ENCODE results near the gene COG1. TPM values are rescaled to one million over a fixed set of nuclear protein-coding genes. Genes with fewer than 3 reads are reported as not detected.

Gene COG1
- total and polyA plus RNA-seq, 2 donors (not counting 3 experiments of a cell fraction or from before 2014, with no cell fraction given) = 26.2 to 39.0 TPM

DNA sequence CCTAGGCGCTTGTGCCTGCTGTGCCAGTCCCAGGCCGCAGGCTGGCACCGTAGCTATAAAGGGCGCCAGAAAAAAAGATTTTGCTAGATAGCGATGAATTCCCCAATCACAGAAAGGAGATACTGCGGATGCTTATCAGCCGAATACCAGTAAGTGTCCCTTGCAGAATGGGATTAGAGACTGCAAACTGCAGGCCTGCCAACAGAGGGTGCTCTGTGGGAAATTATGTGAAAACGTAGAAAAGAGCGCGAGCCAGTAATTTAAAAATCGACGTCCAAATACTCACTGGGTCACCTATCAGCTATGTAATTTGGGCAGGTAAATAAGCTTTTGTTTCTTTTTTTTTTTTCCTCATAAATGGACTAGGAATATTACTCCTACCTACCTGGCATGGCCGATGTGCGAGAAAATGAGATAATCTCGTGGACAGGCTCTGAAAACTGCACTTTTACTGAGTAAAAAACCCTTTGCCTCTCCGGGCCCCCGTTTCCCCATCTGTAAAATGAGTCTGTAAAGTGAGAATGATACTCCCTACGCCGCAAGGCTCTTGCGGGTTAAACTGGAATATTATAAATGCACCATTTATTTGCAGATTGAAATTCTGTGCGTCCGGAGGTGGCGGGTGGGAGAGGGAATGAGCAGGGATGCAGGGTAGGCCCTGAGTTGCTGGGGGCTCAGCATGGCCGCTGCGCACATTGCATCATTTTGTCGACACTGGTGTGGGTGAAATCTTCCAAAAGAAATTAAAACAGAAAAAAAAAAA lies 1.2 kb upstream of the COG1 start:
- Histone ChIP-seq H3K4me3 (replicated peaks in 1 of 3; ENCODE audit: insufficient read depth in 1 of 3, low read depth in 1 of 3, low read length in 3 of 3) (peak overlapping the region; percentile 11 to 94 (median 49)), H3K36me3 (ENCODE audit: control insufficient read depth in 2 of 2, extremely low read depth in 1 of 2, insufficient read depth in 2 of 2, low read length in 2 of 2) (no peaks in the 10 kb centered on the region), H3K27ac (ENCODE audit: insufficient read depth, low read depth, low read length) (no peak overlapping the region), H4K20me1 (replicated peaks; ENCODE audit: control insufficient read depth, extremely low read depth, insufficient read depth, low read length) (no peaks in the 10 kb centered on the region), H2AFZ (ENCODE audit: low read depth, low read length) (peak overlapping the region; percentile 59), H3K4me2 (ENCODE audit: insufficient read depth, low read length) (peak overlapping the region; percentile 89), H3K4me1 (ENCODE audit: control insufficient read depth, extremely low read depth, insufficient read depth, low read length) (peaks cover 14% of the 10 kb centered on the region), H3K9me3 (replicated peaks; ENCODE audit: control insufficient read depth, insufficient read depth, low read length) (no peaks in the 10 kb centered on the region), H3K27me3 (ENCODE audit: control insufficient read depth in 2 of 2, insufficient read depth in 2 of 2, low read length in 2 of 2) (no peaks in the 10 kb centered on the region), H3K9ac (replicated peaks; ENCODE audit: extremely low read depth, insufficient read depth, low read length) (peak overlapping the region; percentile 76), H3K9me1 (replicated peaks; ENCODE audit: control insufficient read depth, extremely low read depth, insufficient read depth, low read length) (no peaks in the 10 kb centered on the region), H3K79me2 (ENCODE audit: control insufficient read depth, insufficient read depth, low read length) (peaks cover 11% of the 10 kb centered on the region)
- DNase-seq (ENCODE audit: low read depth, low spot score) = peak; percentile 77
- peak; percentile 96 for FAIRE-seq
- intact Hi-C loops (cut with micrococcal nuclease) (loop anchor here (1.0 to 5.0 kb wide), 7 partner anchors 41 to 1011 kb away; partner anchors contain the start of gene RPL38), dilution Hi-C loops (cut with MboI; ENCODE audit: extremely low pct_ligation_motif_present, low sequenced_read_pairs) (no loop called here)
- TF ChIP-seq, protein P1, sequence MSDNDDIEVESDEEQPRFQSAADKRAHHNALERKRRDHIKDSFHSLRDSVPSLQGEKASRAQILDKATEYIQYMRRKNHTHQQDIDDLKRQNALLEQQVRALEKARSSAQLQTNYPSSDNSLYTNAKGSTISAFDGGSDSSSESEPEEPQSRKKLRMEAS (IDR thresholded peaks at IDR 0.05; ENCODE audit: insufficient read depth, insufficient read length) = no peak
- no peak for TF ChIP-seq POLR2A (IDR thresholded peaks at IDR 0.05; ENCODE audit: low read depth, low read length)
- TF ChIP-seq EZH2 (IDR thresholded peaks at IDR 0.05; ENCODE audit: borderline replicate concordance, low read depth, low read length, severe bottlenecking) = no peak
- no peak for TF ChIP-seq GATA2 (IDR thresholded peaks at IDR 0.05; ENCODE audit: insufficient read depth, insufficient read length, low read depth, low read length)
- TF ChIP-seq MYC (IDR thresholded peaks at IDR 0.05; ENCODE audit: low read depth, low read length) = no peak
- TF ChIP-seq, protein P2, sequence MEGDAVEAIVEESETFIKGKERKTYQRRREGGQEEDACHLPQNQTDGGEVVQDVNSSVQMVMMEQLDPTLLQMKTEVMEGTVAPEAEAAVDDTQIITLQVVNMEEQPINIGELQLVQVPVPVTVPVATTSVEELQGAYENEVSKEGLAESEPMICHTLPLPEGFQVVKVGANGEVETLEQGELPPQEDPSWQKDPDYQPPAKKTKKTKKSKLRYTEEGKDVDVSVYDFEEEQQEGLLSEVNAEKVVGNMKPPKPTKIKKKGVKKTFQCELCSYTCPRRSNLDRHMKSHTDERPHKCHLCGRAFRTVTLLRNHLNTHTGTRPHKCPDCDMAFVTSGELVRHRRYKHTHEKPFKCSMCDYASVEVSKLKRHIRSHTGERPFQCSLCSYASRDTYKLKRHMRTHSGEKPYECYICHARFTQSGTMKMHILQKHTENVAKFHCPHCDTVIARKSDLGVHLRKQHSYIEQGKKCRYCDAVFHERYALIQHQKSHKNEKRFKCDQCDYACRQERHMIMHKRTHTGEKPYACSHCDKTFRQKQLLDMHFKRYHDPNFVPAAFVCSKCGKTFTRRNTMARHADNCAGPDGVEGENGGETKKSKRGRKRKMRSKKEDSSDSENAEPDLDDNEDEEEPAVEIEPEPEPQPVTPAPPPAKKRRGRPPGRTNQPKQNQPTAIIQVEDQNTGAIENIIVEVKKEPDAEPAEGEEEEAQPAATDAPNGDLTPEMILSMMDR (IDR thresholded peaks at IDR 0.05; ENCODE audit: extremely low read depth in 1 of 2, insufficient read depth in 1 of 2, low read depth in 1 of 2, low read length in 2 of 2) = peak; percentile 77
- ChIA-PET CTCF (interaction anchor here (0.6 to 13.5 kb wide), 9 partner anchors 9 to 635 kb away, joined by 3 to 236 read pairs (median 5); a partner anchor contains a TSS), POLR2A (interaction anchor here (0.7 kb wide), 1 partner anchor 41 kb away, joined by 3 read pairs; a partner anchor contains a TSS)
- no TSS peak for BruUV-seq (replicated peaks)

Data from endothelial cell of umbilical vein (primary cell).